ENCODE data around the gene VPS13D.

GRCh38 chr1:12447849-12448312 is 218.1 kb downstream of the VPS13D start:
- no peak for TF ChIP-seq POLR2A (IDR thresholded peaks at IDR 0.05)
- no peak for TF ChIP-seq CTCF (IDR thresholded peaks at IDR 0.05)
- TF ChIP-seq POLR2AphosphoS5 (IDR thresholded peaks at IDR 0.05; ENCODE audit: insufficient read depth in 1 of 2, low read depth in 1 of 2) = no peak

All from vagina (tissue), 2 donors.